HG03135 (cell line): ENCODE results near the gene DCTPP1.
"Not testable (repeated sequence)": the region's sequence is repeated elsewhere in the genome, so short reads cannot be mapped to it uniquely, and the experiment has no call there.

Source experiments
- ATAC-seq: cut with Tn5 transposase; IDR thresholded peaks from one replicate; pipeline ENCODE4 v1.9.1; 2021; ENCODE audit warnings: mild to moderate bottlenecking, moderate library complexity; ENCODE audit not compliant: unreplicated experiment

DCTPP1 gene

DNA sequence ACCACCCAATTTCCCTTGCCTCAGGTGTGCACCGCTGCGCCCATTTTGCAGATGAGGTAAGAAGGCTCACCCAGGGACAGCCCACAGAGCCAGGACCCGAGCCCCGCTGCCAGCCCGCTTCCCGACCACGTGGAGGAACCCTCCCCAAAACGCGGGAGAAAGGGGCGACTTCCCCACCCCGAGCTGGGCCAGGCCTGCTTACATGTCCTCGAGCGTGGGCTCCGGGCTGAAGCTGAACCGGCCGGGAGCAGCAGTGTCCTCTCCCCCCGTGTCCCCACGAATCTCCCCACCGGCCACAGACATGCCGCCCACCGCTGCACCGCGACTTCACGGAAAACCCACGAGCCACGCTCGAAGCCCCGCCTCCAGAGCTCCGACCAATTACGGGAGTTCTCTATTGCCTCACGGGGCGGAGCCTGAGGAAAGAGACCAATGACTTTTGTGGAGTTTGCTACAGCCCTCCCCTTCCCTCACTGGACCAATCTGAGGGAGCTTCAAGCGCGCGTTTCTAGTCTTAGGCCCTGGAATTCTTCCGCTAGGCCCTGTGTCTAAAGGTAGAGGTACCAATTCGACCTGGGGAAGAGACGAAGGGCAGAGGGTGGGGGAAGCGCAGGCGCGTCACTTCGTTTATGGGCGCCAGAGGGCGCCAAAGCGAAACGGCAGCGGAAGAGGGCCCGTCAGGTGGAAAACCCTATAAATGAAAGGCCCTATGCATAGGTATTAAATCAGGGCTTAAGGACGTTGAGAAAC, at the start of gene DCTPP1:
Gene DCTPP1, minus strand, starts transcription at position 353 of the 750 bp plus-strand sequence. Its CDS starts 50 bp downstream, at position 303.
- ATAC-seq = peak; percentile 95

- no peak for ATAC-seq
Observed at GRCh38 chr16:30478766-30479478, 49.1 kb upstream of the DCTPP1 start.

GRCh38 chr16:30477773-30478172, 47.9 kb upstream of the DCTPP1 start:
- ATAC-seq = not testable (repeated sequence)

GRCh38 chr16:30476991-30477390, 47.2 kb upstream of the DCTPP1 start:
- ATAC-seq = no peak

DNA sequence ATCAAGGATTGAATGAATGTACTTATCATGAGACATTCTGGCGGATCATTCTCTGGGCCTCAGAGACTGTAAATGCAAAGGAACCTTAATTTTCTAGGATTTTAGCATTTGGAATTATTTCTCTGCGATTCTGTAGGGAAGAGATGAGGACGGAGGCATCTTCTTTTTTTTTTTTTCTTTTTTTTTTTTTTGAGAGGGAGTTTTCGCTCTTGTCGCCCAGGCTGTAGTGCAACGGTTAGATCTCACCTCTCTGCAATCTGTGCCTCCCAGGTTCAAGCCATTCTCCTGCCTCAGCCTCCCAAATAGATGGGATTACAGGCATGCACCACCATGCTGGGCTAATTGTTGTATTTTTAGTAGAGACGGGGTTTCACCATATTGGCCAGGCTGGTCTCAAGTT, 44.9 kb upstream of the DCTPP1 start:
- ATAC-seq = no peak

DNA sequence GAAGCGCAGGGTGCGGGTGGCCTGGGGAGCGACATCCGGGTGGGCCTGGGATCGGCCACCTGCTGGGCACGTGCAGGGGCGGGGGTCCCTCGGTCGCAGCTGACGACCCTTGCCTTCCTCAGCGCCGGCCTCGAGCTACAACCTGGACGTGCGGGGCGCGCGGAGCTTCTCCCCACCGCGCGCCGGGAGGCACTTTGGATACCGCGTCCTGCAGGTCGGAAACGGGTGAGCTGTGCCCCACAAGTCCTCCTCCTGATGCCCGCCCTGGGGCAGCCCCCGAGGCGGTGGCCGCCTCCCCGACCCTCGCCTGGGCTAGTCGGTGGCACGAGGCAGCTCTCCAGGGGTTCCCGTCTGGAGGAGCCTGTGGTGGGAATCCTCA, 44.2 kb upstream of the DCTPP1 start:
- ATAC-seq = no peak

DNA sequence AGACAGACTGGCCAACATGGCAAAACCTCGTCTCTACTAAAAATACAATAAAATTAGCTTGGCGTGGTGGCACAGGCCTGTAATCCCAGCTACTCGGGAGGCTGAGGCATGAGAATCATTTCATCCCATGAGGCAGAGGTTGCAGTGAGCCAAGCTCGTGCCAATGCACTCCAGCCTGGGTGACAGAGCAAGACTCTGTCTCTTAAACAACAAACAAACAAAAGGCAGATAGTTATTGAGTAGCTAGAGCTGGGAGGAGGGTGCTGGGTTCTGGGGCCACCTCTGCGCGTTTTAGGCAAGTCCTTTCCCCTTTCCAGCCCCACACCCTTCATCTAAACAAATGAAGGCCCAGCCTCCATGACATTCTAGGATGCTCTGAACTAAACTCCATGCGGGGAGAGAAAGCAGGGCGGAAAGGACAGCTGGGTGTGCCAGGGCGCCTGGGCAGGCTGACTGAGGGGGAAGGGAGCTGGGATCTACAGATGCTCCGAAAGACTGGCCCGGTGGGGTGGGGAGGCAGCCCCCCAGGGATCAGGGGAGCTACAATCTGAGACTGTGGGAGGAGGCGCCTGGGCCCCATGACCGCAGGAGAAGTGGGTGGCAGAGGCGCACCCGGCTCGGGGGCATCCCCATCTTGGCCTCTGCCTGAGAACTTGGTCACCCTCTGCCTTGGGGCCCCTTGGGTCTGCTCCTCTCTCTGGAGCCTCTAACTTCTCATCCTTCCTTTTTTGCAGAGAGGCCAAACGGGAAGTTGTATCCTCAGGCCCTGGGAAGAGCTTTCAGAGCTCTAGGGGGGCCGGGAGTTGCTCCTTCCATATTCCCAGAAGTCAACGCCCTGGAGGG, 43.6 kb upstream of the DCTPP1 start:
- no peak for ATAC-seq

- ATAC-seq = peak; percentile 48
Observed at GRCh38 chr16:30472328-30472942, 42.6 kb upstream of the DCTPP1 start, which contains the start of gene ITGAL. Gene ITGAL (plus strand): TSS chr16:30472742. CDS start chr16:30472838, 96 bp downstream.

DNA sequence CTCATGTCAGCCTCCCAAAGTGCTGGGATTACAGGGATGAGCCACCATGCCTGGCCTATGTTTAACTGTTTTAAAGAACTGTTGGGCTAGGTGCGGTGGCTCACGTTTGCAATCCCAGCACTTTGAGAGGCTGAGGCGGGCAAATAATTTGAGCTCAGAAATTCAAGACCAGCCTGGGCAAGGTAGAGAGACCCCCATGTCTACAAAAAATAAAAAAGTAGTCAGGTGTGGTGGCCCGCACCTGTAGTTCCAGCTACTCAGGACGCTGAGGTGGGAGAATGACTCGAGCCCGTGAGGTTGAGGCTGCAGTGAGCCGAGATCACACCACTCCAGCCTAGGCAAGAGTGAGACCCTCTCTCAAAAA, 40.8 kb upstream of the DCTPP1 start:
- peak; percentile 4 for ATAC-seq

- ATAC-seq = no peak
Observed at GRCh38 chr16:30470170-30470512, 40.3 kb upstream of the DCTPP1 start.

DNA sequence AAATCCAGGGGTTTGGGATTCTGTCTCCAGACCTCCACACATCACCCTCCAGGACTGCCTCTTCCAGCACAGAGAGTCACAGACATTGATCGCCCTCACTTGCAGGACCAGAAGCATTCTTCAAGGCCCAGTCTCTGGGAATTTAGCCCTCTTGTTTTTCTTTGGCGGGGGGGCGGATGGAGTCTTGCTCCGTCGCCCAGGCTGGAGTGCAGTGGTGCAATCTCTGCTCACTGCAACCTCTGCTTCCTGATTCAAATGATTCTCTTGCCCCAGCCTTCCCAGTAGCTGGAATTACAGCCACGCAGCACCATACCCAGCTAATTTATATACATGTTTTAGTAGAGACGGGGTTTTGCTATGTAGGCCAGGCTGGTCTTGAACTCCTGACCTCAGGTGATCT, 34.2 kb upstream of the DCTPP1 start:
- ATAC-seq = no peak

DNA sequence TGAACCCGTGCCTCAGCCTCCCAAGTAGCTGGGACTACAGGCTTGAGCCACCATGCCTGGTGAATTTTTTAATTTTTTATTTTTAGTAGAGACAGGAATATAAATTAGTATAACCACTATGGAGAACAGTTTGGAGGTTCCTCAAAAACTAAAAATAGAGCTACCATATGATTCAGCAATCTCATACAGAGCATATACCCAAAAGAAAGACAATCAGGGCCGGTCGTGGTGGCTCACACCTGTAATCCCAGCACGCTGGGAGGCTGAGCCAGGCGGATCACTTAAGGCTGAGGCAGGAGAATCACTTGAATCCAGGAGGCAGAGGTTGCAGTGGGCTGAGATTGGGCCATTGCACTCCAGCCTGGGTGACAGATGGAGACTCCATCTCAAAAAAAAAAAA, 31.6 kb upstream of the DCTPP1 start:
- not testable (repeated sequence) for ATAC-seq

DNA sequence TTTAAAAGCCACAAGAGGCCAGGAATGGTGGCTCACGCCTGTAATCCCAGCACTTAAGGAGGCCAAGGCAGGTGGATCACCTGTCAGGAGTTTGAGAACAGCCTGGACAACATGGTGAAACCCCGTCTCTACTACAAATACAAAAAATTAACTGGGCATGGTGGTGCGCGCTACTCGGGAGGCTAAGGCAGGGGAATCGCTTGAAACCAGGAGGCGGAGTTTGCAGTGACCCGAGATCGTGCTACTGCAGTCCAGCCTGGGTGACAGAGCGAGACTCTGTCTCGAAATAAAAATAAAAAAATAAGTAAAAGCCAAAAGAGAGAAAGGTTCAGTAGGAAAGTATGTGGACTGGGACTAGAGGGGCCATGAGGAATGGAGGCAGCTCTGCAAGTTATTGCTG, 29.6 kb upstream of the DCTPP1 start:
- no peak for ATAC-seq

GRCh38 chr16:30458561-30459394, 28.9 kb upstream of the DCTPP1 start:
- peak; percentile 74 for ATAC-seq

DNA sequence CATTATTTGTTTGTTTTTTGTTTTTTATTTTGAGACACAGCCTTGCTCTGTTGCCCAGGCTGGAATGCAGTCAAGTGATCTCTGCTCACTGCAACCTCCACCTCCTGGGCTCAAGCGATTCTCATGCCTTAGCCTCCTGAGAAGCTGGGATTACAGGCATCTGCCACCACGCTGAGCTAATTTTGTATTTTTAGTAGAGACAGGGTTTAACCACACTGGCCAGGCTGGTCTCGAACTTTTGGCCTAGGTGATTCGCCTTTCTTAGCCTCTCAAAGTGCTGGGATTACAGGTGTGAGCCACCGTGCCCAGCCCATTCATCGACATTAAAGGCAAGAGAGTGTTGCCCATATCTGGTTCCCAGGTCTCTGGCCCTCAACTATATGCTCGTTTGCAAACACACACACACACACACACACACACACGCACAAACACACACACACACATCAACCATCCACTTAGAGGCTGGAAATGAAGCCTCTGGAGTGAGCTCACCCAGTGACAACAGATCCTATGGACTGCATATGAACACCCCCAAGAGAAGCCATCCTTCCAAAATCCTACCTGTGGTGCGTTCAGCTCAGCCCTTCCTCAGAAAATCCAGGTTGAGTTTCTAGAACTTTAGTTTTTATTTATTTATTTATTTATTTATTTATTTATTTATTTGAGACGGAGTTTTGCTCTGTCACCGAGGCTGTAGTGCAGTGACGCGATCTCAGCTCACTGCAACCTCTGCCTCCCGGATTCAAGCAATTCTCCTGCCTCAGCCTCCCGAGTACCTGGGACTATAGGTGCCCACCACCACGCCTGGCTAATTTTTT, 28.1 kb upstream of the DCTPP1 start:
- no peak for ATAC-seq

GRCh38 chr16:30457256-30457655, 27.4 kb upstream of the DCTPP1 start:
- no peak for ATAC-seq

DNA sequence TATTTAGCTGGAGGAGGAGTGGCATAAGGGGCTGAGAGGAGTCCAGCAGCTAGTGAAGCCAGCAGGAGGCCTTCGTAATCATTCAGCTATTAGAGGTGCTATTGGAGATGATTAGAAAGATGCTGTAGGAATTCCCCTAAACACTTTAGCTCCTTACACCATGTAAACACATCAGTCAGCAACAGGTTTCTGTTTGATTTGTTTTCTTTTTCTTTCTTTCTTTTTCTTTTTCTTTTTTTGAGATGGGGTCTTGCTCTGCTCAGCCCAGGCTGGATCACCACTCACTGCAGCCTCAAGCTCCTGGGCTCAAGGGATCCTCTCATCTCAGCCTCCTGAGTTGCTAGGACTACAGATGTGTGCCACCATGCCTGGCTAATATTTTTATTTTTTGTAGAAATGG, 26.5 kb upstream of the DCTPP1 start:
- no peak for ATAC-seq

DNA sequence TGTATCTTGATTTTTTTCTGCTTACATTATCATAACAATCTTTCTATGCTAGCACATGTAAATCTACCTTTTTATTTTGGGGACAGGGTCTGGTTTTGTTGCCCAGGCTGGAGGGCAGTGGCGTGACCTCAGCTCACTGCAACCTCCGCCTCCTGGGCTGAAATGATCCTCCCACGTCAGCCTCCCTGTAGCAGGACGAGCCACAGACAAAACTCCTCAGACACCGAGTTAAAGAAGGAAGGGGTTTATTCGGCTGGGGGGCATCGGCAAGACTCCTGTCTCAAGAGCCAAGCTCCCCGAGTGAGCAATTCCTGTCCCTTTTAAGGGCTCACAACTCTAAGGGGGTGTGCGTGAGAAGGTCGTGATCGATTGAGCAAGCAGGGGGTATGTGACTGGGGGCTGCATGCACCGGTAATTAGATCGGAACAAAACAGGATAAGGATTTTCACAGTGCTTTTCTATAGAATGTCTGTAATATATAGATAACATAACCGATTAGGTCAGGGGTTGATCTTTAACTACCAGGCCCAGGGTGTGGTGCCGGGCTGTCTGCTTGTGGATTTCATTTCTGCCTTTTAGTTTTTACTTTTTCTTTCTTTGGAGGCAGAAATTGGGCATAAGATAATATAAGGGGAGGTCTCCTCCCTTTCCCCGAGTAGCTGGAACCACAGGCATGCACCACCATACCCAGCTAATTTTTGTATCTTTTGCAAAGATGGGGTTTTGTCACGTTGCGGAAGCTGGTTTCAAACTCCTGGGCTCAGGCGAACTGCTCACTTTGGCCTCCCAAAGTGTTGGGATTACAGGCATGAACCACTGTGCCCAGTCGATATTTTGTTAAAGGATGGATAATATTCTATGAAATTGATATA, 23.1 kb upstream of the DCTPP1 start:
- ATAC-seq = not testable (repeated sequence)

GRCh38 chr16:30449116-30449435, 19.2 kb upstream of the DCTPP1 start:
- ATAC-seq = no peak
